ENCODE results near the gene UGT1A1.

The UGT1A1 gene

GRCh38 chr2:233817361-233817911 is 57.4 kb downstream of the UGT1A1 start:
- DNase-seq (ENCODE audit: low read depth), result no peak

GRCh38 chr2:233817995-233818638 is 58.0 kb downstream of the UGT1A1 start:
- DNase-seq (ENCODE audit: low read depth), result no peak

GRCh38 chr2:233818639-233819621 is 58.9 kb downstream of the UGT1A1 start:
- no peak for DNase-seq (ENCODE audit: low read depth)

GRCh38 chr2:233819884-233820773 is 60.1 kb downstream of the UGT1A1 start:
- DNase-seq (ENCODE audit: low read depth), result no peak

- DNase-seq (ENCODE audit: low read depth), result no peak
These were observed 60.7 kb downstream of the UGT1A1 start for GRCh38 chr2:233820774-233821105.

GRCh38 chr2:233821196-233821595 is 61.1 kb downstream of the UGT1A1 start:
- no peak for DNase-seq (ENCODE audit: low read depth)

- no peak for DNase-seq (ENCODE audit: low read depth)
These were observed 61.6 kb downstream of the UGT1A1 start for GRCh38 chr2:233821709-233822100.

- DNase-seq (ENCODE audit: low read depth), result no peak
These were observed 62.2 kb downstream of the UGT1A1 start for GRCh38 chr2:233822101-233822771.

Data from activated T-helper 9 cell treated with anti-CD3 and anti-CD28 coated beads, Interleukin-2, amount 50 U/mL, for 16 hours (primary cell).